Transverse colon (tissue), 3 donors: ENCODE measurements around the gene MBTPS1.

Source experiments
- CTCF ChIP-seq, 5 experiments: fragments of 200-600 bp in 3 of 5; fragments of 450-650 bp in 2 of 5; sonication (generic) in 3 of 5; IDR thresholded peaks; 1 replicate in 2 of 5; 2 replicates in 3 of 5; pipeline ENCODE4 v1.5.1; 2016 to 2017; ENCODE audit warnings: antibody characterized with exemption in 5 of 5, inconsistent platforms in 3 of 5, mild to moderate bottlenecking in 2 of 5, moderate library complexity in 1 of 5
- EP300 ChIP-seq: sonication (generic); formaldehyde crosslinking; IDR thresholded peaks from one replicate; pipeline ENCODE4 v1.6.1; 2017; ENCODE audit warnings: antibody characterized with exemption, low read depth

GRCh38 chr16:84132527-84133285 is 16.0 kb upstream of the MBTPS1 start:
- TF ChIP-seq CTCF (IDR thresholded peaks at IDR 0.05): no peak
- TF ChIP-seq EP300: no peak
